Stromal cell of bone marrow (primary cell): ENCODE data around the gene CDKL1.
"Not testable (repeated sequence)": the region's sequence is repeated elsewhere in the genome, so short reads cannot be mapped to it uniquely, and the experiment has no call there.

Experiments
- DNase-seq: peaks from one replicate; pipeline ENCODE4 v3.0.0-alpha.2; 2012; ENCODE audit warnings: low read depth

Gene CDKL1

DNA sequence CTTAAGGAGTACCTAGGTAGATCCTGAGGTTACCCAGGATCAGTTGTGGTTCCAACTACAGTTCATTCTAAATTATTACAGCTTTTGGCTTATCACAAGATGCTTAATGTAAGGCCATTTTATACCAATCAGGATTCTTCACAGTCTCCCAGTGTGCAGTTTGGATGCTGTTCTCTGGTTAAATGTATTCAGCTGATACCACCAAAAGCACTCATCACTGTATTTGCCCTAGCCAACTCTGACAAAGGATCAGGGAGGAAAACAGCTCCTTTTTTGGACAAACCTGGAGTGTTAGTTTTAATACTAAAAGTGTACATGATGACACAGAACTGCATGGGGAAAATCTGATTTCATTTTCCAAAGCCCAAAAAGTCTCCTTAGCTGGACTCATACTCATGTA lies 65.1 kb downstream of the CDKL1 start:
- DNase-seq = no peak

DNA sequence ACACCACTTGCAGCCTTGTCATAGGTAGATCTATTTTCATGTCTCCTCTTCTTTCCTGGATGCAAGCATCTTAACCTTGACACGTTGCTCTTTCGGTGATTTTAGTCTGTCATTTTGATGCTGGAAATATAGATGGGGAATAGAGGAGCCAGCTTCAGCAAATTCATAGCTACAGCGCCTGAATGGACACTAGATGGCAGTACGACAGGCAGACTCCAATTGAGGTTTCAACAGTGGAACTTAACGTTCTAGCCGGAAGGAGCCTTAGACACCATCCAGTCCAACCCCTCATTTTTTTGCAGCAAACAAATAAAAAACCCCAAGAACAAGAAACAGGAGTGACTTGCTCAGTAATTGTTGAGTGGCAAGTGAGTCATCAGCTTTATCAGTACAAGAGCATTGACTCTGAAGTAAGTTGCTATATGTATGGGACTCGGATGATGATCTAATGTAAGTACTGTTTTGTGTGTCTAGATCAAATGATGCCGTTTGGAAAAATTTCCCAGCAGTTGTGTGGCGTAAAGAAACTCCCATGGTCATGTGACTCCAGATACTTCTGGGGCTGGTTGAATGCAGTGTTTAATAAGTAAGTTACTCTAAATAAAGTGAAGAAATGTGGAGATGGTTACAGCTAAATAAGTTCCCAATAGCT lies 75.5 kb downstream of the CDKL1 start:
- peak; percentile 80 for DNase-seq

DNA sequence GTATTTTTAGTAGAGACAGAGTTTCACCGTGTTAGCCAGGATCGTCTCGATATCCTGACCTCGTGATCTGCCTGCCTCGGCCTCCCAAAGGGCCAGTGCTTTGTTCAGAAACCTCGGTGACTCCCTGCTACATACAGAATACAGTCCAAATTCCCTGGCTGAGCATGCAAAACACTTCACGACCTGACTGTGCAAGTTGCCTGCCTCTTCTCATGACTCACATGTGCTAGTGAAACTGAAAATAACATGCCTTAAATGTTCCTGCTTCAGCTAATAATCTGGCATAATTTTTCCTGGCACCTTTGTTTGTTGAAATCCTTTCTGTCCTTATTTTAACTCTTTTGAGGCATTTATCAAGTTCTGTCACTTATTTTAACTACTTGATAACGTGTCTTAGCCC lies 76.4 kb downstream of the CDKL1 start:
- peak; percentile 52 for DNase-seq

- DNase-seq = no peak
Measured at GRCh38 chr14:50319721-50320120, 77.0 kb downstream of the CDKL1 start.

- no peak for DNase-seq
Measured at GRCh38 chr14:50319293-50319692, 77.4 kb downstream of the CDKL1 start.

- no peak for DNase-seq
Measured at GRCh38 chr14:50318031-50318626, 78.6 kb downstream of the CDKL1 start.

DNA sequence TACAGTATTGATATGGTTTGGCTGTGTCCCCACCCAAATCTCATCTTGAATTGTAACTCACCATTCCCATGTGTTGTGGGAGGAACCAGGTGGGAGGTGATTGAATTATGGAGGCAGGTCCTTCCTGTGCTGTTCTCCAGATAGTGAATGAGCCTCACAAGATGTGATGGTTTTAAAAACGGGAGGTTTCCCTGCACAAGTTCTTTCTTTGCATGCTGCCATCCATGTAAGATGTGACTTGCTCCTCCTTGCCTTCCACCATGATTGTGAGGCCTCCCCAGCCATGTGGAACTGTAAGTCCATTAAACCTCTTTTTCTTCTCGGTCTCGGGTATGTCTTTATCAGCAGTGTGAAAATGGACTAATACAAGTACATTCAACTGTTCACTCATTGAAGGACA lies 82.6 kb downstream of the CDKL1 start:
- DNase-seq = not testable (repeated sequence)

DNA sequence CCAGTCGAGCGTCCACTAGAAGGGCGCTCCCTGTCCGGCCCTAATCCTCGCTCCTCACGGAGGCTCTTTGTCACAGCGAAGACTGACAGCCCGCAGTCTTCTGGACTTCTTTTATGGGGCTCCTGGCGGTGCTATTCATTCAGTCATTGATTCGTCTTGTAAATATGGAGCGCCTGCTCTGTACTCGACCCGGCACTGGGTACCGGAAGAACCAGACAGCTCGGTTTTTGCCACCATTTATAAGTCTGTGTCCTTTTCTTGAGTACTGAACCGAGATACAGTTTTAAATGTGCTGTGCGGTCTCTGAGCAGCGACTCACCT lies 84.0 kb downstream of the CDKL1 start:
- peak; percentile 28 for DNase-seq

DNA sequence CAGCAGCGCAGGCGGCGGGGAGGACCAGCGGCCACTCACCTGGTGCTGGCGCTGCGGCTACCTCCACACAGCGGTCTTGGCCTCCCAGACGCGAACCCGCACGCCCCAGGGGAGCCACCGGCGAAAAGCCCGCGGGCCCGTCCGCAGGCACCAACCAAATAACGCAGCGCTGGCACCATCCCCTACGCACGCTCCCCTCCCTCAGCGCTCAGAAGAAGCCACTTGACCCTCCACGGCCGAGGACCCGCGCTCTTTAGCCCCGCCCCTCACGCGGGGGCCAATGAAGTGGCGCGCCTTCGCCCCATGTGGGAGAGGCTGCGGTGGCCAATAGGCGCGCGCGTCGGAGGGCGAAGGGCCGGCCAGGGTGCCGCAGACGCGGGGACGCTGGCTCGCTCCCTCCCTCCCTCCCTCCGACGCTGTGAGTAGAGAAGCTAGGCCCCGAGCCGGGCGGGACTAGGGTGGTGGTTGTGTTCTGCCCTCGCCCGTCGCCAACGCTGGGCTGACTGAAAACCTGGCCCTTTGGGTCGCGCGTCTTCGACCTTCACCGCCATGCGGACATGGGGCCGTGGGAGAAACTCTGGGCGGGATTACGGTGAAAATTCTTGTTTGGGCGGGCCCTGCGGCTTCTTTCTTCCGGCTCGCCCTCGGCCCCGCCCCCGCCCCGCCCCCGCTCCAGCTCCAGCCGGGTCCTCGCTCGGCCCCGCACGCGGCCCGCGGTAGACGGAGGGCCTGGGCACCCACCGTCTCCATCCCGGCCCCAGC lies 84.5 kb downstream of the CDKL1 start, which contains the start of the genes DMAC2L and L2HGDH:
TSS of gene DMAC2L (plus strand) at position 353 of the 762 bp plus-strand sequence. CDS start 9,164 bp downstream, outside the sequence.
TSS of gene L2HGDH (minus strand) at position 258 of the 762 bp plus-strand sequence. CDS start at position 179, 79 bp downstream.
- peak; percentile 86 for DNase-seq

DNA sequence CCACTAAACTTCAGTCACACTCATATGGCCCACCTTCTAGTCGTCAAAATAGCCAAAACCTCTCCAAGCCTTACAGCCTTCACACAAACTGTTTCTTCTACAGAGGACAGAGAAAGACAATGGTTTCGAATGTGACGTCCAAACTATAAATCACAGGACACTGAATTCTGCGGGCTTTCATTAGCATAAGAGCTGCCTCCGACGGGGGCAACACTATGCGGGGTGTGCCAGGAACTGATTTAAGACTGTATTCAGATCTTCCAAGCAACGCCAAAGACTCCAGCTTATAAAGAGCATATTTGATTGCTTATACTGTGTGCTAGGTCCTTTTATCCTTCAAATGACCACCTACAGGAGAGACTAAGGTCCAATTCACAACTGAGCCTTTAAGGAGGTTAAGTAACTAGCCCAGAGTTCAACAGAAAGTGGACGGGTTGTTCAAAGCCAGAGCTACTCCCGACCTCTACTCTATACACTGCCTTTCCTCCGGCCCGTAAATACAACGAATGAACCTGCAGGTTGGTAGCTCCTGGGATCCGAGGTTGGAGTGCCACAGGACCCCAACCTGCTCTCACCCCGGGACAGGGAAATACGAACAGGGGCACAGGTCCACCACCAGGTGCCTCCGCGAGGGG lies 85.2 kb downstream of the CDKL1 start:
- no peak for DNase-seq

DNA sequence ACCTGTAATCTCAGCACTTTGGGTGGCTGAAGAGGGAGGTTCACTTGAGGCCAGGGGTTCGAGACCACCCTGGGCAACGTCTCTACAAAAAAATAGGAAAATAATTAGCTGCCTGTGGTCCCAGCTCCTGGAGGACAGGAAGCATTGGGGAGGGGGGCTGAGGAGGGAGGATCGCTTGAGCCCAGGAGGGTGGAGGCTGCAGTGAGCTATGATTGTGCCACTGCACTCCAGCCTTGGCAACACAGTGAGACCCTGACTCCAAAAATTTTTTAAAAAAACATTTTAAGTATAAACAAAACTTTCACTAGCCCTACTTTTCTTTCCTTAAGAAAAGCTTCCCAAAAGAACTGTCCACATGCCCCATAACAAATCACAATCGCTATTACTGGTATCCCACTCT lies 86.2 kb downstream of the CDKL1 start:
- DNase-seq = no peak

DNA sequence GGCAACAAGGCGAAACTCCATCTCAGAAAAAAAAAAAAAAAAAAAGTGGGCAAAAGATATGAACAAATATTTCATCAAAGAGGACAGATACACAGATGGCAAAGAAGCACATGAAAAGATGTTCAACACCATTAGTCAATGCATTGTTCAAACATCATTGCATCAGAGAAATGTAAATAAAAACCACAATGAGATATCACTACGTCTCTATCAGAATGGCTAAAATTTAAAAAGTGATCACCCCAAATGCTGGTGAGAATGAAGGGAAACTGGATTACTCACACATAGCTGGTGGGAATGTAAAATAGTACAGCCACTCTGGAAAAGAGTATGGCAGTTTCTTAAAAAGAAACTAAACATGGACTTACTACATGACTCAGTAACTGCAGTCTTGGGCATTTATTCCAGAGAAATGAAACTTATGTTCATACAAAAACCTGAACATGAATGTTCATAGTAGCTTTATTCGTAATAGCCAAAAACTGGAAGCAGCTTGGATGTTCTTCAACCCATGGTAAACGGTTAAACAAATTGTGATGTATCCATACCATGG lies 88.2 kb downstream of the CDKL1 start:
- DNase-seq = no peak

- no peak for DNase-seq
Measured at GRCh38 chr14:50303744-50304471, 92.8 kb downstream of the CDKL1 start.

DNA sequence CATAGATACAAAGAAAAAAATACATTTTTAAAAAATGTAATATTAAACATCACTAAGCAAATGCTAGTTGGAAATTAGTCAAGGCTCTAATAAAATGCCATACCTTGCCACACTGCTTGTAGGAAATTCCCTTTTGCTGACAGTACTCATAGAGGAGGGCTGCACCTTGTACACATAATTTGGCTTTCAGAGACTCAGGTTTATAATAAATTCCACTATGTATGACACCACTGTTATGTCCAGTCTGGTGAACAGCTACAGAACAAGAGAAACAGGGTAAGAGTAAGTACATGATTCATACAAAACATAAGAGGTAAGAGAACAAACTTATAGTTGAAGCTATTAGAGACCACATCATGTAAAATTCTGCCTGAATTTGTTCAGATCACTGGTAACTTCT lies 94.8 kb downstream of the CDKL1 start:
- DNase-seq = no peak

- no peak for DNase-seq
Measured at GRCh38 chr14:50299585-50299984, 97.1 kb downstream of the CDKL1 start.

DNA sequence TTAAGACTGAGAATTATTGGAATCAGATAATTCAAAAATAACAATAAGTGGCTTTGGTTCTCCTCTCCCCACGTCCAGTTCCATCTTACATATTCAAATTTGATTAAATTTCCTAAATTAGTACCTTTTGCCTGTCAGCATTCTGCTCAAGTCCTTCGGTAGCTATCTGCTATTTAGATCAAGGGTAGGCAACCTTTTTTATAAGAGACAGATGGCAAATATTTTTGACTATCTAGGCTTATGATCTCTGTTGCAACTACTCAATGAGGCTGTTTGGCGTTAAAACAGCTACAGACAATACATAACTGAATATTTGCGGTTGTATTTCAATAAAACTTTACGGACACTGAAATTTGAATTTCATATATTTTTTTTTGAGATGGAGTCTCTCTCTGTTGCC lies 106.4 kb downstream of the CDKL1 start:
- no peak for DNase-seq

DNA sequence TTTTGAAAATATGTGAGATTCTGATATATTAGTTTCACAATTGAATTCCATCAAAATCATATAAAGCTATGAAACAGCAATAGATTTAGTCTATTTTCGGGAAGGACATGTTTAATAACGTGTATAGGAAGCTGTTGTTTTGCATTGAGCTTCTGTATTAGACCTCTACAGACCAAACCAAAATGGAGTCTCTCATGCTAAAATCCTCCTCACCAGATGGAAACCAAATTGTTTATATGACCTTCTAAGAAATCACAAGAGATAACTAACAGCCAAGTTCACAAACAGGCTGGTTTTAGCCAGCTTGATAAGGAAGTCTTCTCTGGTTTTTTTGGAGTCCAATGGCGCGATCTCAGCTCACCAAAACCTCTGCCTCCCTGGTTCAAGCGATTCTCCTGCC lies 108.5 kb downstream of the CDKL1 start:
- no peak for DNase-seq

GRCh38 chr14:50285861-50286260 lies 110.8 kb downstream of the CDKL1 start:
- DNase-seq = no peak
